SJCRH30 (cell line): ENCODE results near the gene PHKA2. TPM values are rescaled to one million over a fixed set of nuclear protein-coding genes. Genes with fewer than 3 reads are reported as not detected.
A peak's percentile ranks its signal among the peaks of the same experiment; 100 is the strongest.

Experiments used
- DNase-seq, 2 experiments: peaks; one replicate each; pipeline ENCODE4 v3.0.0-alpha.2; 2015 to 2020
- H3K27ac ChIP-seq: fragments of 250-450 bp; sonication (Bioruptor Pico); 2 replicates; pipeline ENCODE4 v1.5.1; 2020; ENCODE audit warnings: mild to moderate bottlenecking, moderate library complexity
- H3K27me3 ChIP-seq: fragments of 250-450 bp; sonication (Bioruptor Pico); 2 replicates; pipeline ENCODE4 v1.5.1; 2020; ENCODE audit warnings: mild to moderate bottlenecking, moderate library complexity
- H3K36me3 ChIP-seq: fragments of 250-450 bp; sonication (Bioruptor Pico); 2 replicates; pipeline ENCODE4 v1.5.1; 2020; ENCODE audit warnings: mild to moderate bottlenecking, moderate library complexity
- H3K4me1 ChIP-seq: fragments of 250-450 bp; sonication (Bioruptor Pico); 2 replicates; pipeline ENCODE4 v1.5.1; 2020; ENCODE audit warnings: mild to moderate bottlenecking, moderate library complexity
- H3K4me3 ChIP-seq: fragments of 250-450 bp; sonication (Bioruptor Pico); 2 replicates; pipeline ENCODE4 v1.5.1; 2020; ENCODE audit warnings: mild to moderate bottlenecking, moderate library complexity
- H3K9me3 ChIP-seq: fragments of 250-450 bp; sonication (Bioruptor Pico); replicated peaks from 2 replicates; pipeline ENCODE4 v1.5.1; 2020; ENCODE audit warnings: mild to moderate bottlenecking, moderate library complexity
- total RNA-seq: library from RNA; depleted of rRNA; stranded (reverse); fragments of >200 nt; shearing (Covaris generic); gene quantifications from 2 replicates; pipeline ENCODE4 v1.2.3, GENCODE V29; 2014

PHKA2 gene
- total RNA-seq, 1 experiment from 2014 or later = 30.3 TPM

- Histone ChIP-seq H3K4me1 (no peaks in the 10 kb centered on the region), H3K27ac (no peak overlapping the region), H3K27me3 (no peaks in the 10 kb centered on the region), H3K4me3 (no peak overlapping the region), H3K9me3 (no peaks in the 10 kb centered on the region), H3K36me3 (no peaks in the 10 kb centered on the region)
- DNase-seq = no peak
Measured at GRCh38 chrX:18895189-18895951, 88.5 kb downstream of the PHKA2 start.

- no peaks in the 10 kb centered on the region for H3K27me3 ChIP-seq
- DNase-seq = no peak
- H3K4me1 ChIP-seq = no peaks in the 10 kb centered on the region
- H3K4me3 ChIP-seq = no peak overlapping the region
- no peak overlapping the region for H3K27ac ChIP-seq
- H3K36me3 ChIP-seq = no peaks in the 10 kb centered on the region
- no peaks in the 10 kb centered on the region for H3K9me3 ChIP-seq
Measured at GRCh38 chrX:18894156-18894555, 89.8 kb downstream of the PHKA2 start.

- no peak for DNase-seq
- Histone ChIP-seq H3K36me3 (no peaks in the 10 kb centered on the region), H3K4me1 (peaks cover under 1% of the 10 kb centered on the region), H3K4me3 (no peak overlapping the region), H3K9me3 (no peaks in the 10 kb centered on the region), H3K27ac (no peak overlapping the region), H3K27me3 (no peaks in the 10 kb centered on the region)
Measured at GRCh38 chrX:18893536-18893935, 90.4 kb downstream of the PHKA2 start.

- Histone ChIP-seq H3K4me1 (peaks cover 6% of the 10 kb centered on the region), H3K27me3 (no peaks in the 10 kb centered on the region), H3K36me3 (no peaks in the 10 kb centered on the region), H3K9me3 (no peaks in the 10 kb centered on the region), H3K4me3 (no peak overlapping the region), H3K27ac (no peak overlapping the region)
- DNase-seq = no peak
Measured at GRCh38 chrX:18892899-18893298, 91.0 kb downstream of the PHKA2 start.

GRCh38 chrX:18891548-18891945 lies 92.4 kb downstream of the PHKA2 start:
- H3K9me3 ChIP-seq = no peaks in the 10 kb centered on the region
- no peak overlapping the region for H3K27ac ChIP-seq
- DNase-seq = no peak
- H3K4me1 ChIP-seq = peaks cover 6% of the 10 kb centered on the region
- no peaks in the 10 kb centered on the region for H3K36me3 ChIP-seq
- no peak overlapping the region for H3K4me3 ChIP-seq
- no peaks in the 10 kb centered on the region for H3K27me3 ChIP-seq

- no peak for DNase-seq
- Histone ChIP-seq H3K4me1 (peaks cover 6% of the 10 kb centered on the region), H3K27me3 (no peaks in the 10 kb centered on the region), H3K9me3 (no peaks in the 10 kb centered on the region), H3K36me3 (no peaks in the 10 kb centered on the region), H3K27ac (no peak overlapping the region), H3K4me3 (no peak overlapping the region)
Measured at GRCh38 chrX:18890724-18891547, 93.0 kb downstream of the PHKA2 start.

- Histone ChIP-seq H3K36me3 (no peaks in the 10 kb centered on the region), H3K27me3 (no peaks in the 10 kb centered on the region), H3K4me1 (peaks cover 10% of the 10 kb centered on the region), H3K27ac (no peak overlapping the region), H3K9me3 (no peaks in the 10 kb centered on the region), H3K4me3 (no peak overlapping the region)
- DNase-seq = no peak
Measured at GRCh38 chrX:18890049-18890381, 93.9 kb downstream of the PHKA2 start.

- Histone ChIP-seq H3K27ac (no peak overlapping the region), H3K4me3 (no peak overlapping the region), H3K4me1 (peaks cover 10% of the 10 kb centered on the region), H3K9me3 (no peaks in the 10 kb centered on the region), H3K27me3 (no peaks in the 10 kb centered on the region), H3K36me3 (no peaks in the 10 kb centered on the region)
- no peak for DNase-seq
Measured at GRCh38 chrX:18889346-18890048, 94.4 kb downstream of the PHKA2 start.

GRCh38 chrX:18888281-18888680 lies 95.6 kb downstream of the PHKA2 start:
- Histone ChIP-seq H3K9me3 (no peaks in the 10 kb centered on the region), H3K27ac (peak overlapping the region; percentile 92), H3K4me1 (peaks cover 10% of the 10 kb centered on the region), H3K27me3 (no peaks in the 10 kb centered on the region), H3K36me3 (no peaks in the 10 kb centered on the region), H3K4me3 (no peak overlapping the region)
- no peak for DNase-seq

GRCh38 chrX:18887825-18888212 lies 96.1 kb downstream of the PHKA2 start:
- Histone ChIP-seq H3K27ac (peak overlapping the region; percentile 92), H3K27me3 (no peaks in the 10 kb centered on the region), H3K9me3 (no peaks in the 10 kb centered on the region), H3K4me3 (peak overlapping the region; percentile 57), H3K36me3 (no peaks in the 10 kb centered on the region), H3K4me1 (peaks cover 10% of the 10 kb centered on the region)
- peak; percentile 73 to 87 for DNase-seq

GRCh38 chrX:18887177-18887824 lies 96.6 kb downstream of the PHKA2 start:
- peak overlapping the region; percentile 92 for H3K27ac ChIP-seq
- H3K27me3 ChIP-seq = no peaks in the 10 kb centered on the region
- peak overlapping the region; percentile 57 for H3K4me3 ChIP-seq
- peaks cover 10% of the 10 kb centered on the region for H3K4me1 ChIP-seq
- H3K36me3 ChIP-seq = no peaks in the 10 kb centered on the region
- H3K9me3 ChIP-seq = no peaks in the 10 kb centered on the region
- DNase-seq = peak in 1 of 2 experiments; percentile 13

GRCh38 chrX:18886344-18887161 lies 97.4 kb downstream of the PHKA2 start:
- no peaks in the 10 kb centered on the region for H3K9me3 ChIP-seq
- peak overlapping the region; percentile 57 for H3K4me3 ChIP-seq
- no peaks in the 10 kb centered on the region for H3K36me3 ChIP-seq
- H3K4me1 ChIP-seq = peaks cover 10% of the 10 kb centered on the region
- DNase-seq = peak; percentile 79 to 82
- H3K27ac ChIP-seq = peak overlapping the region; percentile 92
- H3K27me3 ChIP-seq = no peaks in the 10 kb centered on the region

- Histone ChIP-seq H3K4me3 (peak overlapping the region; percentile 57), H3K9me3 (no peaks in the 10 kb centered on the region), H3K4me1 (peaks cover 10% of the 10 kb centered on the region), H3K27ac (no peak overlapping the region), H3K36me3 (no peaks in the 10 kb centered on the region), H3K27me3 (no peaks in the 10 kb centered on the region)
- no peak for DNase-seq
Measured at GRCh38 chrX:18886005-18886343, 97.9 kb downstream of the PHKA2 start.

GRCh38 chrX:18885328-18886004 lies 98.4 kb downstream of the PHKA2 start:
- Histone ChIP-seq H3K4me3 (peak overlapping the region; percentile 57), H3K36me3 (no peaks in the 10 kb centered on the region), H3K9me3 (no peaks in the 10 kb centered on the region), H3K27ac (no peak overlapping the region), H3K4me1 (peaks cover 10% of the 10 kb centered on the region), H3K27me3 (no peaks in the 10 kb centered on the region)
- DNase-seq = no peak
